Activated CD8-positive, alpha-beta T cell treated with anti-CD3 and anti-CD28 coated beads for 36 hours (primary cell): ENCODE results near the gene TP73. TPM values are rescaled to one million over a fixed set of nuclear protein-coding genes. Genes with fewer than 3 reads are reported as not detected.

ENCODE experiments used
- ATAC-seq: fragments of 200-7000 bp; cut with Tn5 transposase; one replicate; pipeline ENCODE4 v1.10.0; 2021; ENCODE audit warnings: mild to moderate bottlenecking, moderate library complexity
- CTCF ChIA-PET: fragments of 350-600 bp; sonication (Branson Sonifier 250); formaldehyde crosslinking; loops from one replicate; lab custom pipeline; 2021; ENCODE audit warnings: antibody characterized with exemption; lab: Charles Lee
- POLR2A ChIA-PET: fragments of 350-600 bp; sonication (Branson Sonifier 250); formaldehyde crosslinking; loops from one replicate; lab custom pipeline; 2021; ENCODE audit warnings: antibody characterized with exemption; lab: Charles Lee
- DNase-seq: peaks from one replicate; pipeline ENCODE4 v3.0.0-alpha.2; 2020
- H3K27ac Mint-ChIP-seq: one replicate; pipeline ENCODE4 v1.8.0; 2021; ENCODE audit warnings: mild to moderate bottlenecking, mixed read lengths
- H3K27me3 Mint-ChIP-seq: one replicate; pipeline ENCODE4 v1.8.0; 2021; ENCODE audit warnings: mixed read lengths
- H3K36me3 Mint-ChIP-seq: one replicate; pipeline ENCODE4 v1.8.0; 2021; ENCODE audit warnings: low read depth, mixed read lengths
- H3K4me1 Mint-ChIP-seq: one replicate; pipeline ENCODE4 v1.8.0; 2021; ENCODE audit warnings: low read depth, mixed read lengths
- H3K4me3 Mint-ChIP-seq: one replicate; pipeline ENCODE4 v1.8.0; 2021; ENCODE audit warnings: mild to moderate bottlenecking, moderate library complexity, mixed read lengths
- H3K9me3 Mint-ChIP-seq: one replicate; pipeline ENCODE4 v1.8.0; 2021; ENCODE audit warnings: mixed read lengths
- CTCF ChIP-seq: fragments of 200-600 bp; IDR thresholded peaks from one replicate; pipeline ENCODE4 v1.8.0; 2022; ENCODE audit warnings: antibody characterized with exemption, mild to moderate bottlenecking
- intact Hi-C: fragments of 100-400 bp; cut with micrococcal nuclease; formaldehyde crosslinking; loops from one replicate; pipeline ENCODE4 v1.10.0; 2022
- total RNA-seq, 2 experiments: library from RNA; stranded (reverse); gene quantifications; one replicate each; pipeline ENCODE4 v1.2.3, GENCODE V29; 2021

TP73 gene
- total RNA-seq, 2 experiments from 2014 or later, result 0.60 to 0.68 TPM

DNA sequence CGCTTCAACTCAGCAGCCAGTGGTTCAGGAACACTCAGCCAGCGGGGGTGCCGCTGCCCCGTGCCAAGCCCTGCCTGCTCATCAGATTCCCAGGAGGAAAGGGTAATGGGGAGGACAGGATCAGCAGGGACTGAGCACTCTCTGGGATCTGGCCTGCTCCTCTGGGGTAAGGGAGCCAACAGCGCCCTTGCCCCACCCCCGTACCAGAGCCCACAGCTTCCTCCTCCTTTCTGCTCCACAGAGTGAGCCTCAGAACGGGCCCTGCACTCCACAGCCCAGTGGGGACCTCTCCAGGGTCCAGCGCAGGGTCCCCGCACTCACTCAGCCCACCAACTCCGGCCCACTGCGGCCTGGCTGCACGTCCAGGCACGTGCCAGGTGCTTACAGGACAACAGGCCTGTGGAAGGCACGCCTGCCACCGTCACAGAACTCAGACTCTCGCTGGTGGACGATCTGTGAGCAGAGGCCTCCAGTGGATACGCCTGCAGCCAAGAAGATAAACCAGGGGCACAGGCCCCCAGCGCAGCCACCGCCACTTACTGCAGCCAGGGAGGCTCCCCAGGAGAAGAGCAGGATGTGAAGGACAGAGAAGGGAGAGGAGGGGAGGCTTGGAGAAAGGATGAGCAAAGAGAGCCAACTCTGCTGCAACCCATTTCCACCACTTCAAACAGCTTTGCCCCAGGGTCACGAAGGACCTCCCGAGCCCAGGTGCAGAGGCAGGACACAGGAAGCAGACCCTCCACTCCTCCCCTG is 43.1 kb upstream of the TP73 start:
- ChIA-PET CTCF (interaction anchor here (1.1 kb wide), 1 partner anchor 118 kb away, joined by 3 read pairs; no protein-coding TSS in a partner anchor), POLR2A (no interaction called here)
- ATAC-seq (no peak), DNase-seq (no peak)
- Mint-ChIP-seq H3K27ac (no peak overlapping the region), H3K4me1 (peaks cover 4% of the 10 kb centered on the region), H3K27me3 (peaks cover 11% of the 10 kb centered on the region), H3K9me3 (no peaks in the 10 kb centered on the region), H3K4me3 (no peak overlapping the region), H3K36me3 (no peaks in the 10 kb centered on the region)
- TF ChIP-seq CTCF, result no peak
- intact Hi-C loops, result no loop called here

GRCh38 chr1:3609769-3610526 is 42.4 kb upstream of the TP73 start:
- no peak for ATAC-seq
- CTCF ChIA-PET, result interaction anchor here (1.1 kb wide), 1 partner anchor 119 kb away, joined by 3 read pairs; no protein-coding TSS in a partner anchor
- peaks cover 4% of the 10 kb centered on the region for H3K4me1 Mint-ChIP-seq

DNA sequence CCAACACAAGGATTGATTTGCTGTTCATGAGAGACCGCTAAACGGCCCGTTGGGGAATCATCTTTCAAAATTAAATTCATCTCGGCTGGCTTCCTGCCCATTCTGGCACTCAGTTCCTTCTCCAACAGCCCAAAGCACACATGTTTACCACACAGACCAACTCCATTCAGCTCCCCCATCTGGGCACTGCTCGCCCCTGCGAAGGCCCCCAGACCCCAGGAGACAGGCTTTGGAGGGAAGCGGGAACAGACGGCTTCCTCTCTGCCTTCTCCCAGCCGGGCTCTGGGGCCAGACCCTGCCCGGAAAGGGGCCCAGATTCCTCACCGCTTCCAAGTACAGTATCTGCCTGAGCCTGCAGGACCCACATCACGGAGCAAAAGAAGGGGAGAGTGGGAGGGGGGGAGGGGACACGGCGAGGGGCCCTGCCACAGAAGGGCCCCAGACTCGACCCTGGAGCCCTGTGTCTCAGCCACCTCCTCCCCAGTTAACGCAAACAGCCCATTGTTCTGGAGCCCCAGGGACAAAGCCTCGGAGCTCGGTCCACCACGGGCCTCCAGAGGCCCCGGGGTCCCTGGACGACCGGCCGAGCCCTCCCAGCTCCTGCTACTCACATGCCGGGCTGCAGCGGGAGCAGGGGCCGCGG is 41.7 kb upstream of the TP73 start:
- ChIA-PET CTCF (no interaction called here), POLR2A (no interaction called here)
- DNase-seq (no peak), ATAC-seq (peak; percentile 5)
- H3K27me3 Mint-ChIP-seq, result peaks cover 11% of the 10 kb centered on the region
- intact Hi-C loops, result no loop called here
- no peaks in the 10 kb centered on the region for H3K9me3 Mint-ChIP-seq
- no peak overlapping the region for H3K27ac Mint-ChIP-seq
- H3K4me1 Mint-ChIP-seq, result peaks cover 4% of the 10 kb centered on the region
- H3K36me3 Mint-ChIP-seq, result no peaks in the 10 kb centered on the region
- peak overlapping the region; percentile 34 for H3K4me3 Mint-ChIP-seq
- no peak for TF ChIP-seq CTCF

More at GRCh38 chr1:3609769-3610526, 42.4 kb upstream of the TP73 start:
- POLR2A ChIA-PET, result no interaction called here
- no peaks in the 10 kb centered on the region for H3K9me3 Mint-ChIP-seq
- TF ChIP-seq CTCF, result no peak
- no peak overlapping the region for H3K4me3 Mint-ChIP-seq
- H3K36me3 Mint-ChIP-seq, result no peaks in the 10 kb centered on the region
- DNase-seq, result no peak
- intact Hi-C loops, result no loop called here
- peaks cover 11% of the 10 kb centered on the region for H3K27me3 Mint-ChIP-seq
- no peak overlapping the region for H3K27ac Mint-ChIP-seq

GRCh38 chr1:3611170-3612019 is 40.9 kb upstream of the TP73 start, which contains the start of gene MEGF6:
TSS of gene MEGF6 (minus strand) at chr1:3611508. CDS start at chr1:3611268, 240 bp downstream.
- H3K9me3 Mint-ChIP-seq, result no peaks in the 10 kb centered on the region
- peaks cover 4% of the 10 kb centered on the region for H3K4me1 Mint-ChIP-seq
- ATAC-seq (peak; percentile 82), DNase-seq (peak; percentile 61)
- POLR2A ChIA-PET, result no interaction called here
- intact Hi-C loops, result no loop called here
- H3K4me3 Mint-ChIP-seq, result peak within 1 kb of the TSS; percentile 53
- H3K36me3 Mint-ChIP-seq, result no peaks in the 10 kb centered on the region
- CTCF ChIA-PET, result no interaction called here
- no peak within 1 kb of the TSS for H3K27ac Mint-ChIP-seq
- TF ChIP-seq CTCF, result no peak
- H3K27me3 Mint-ChIP-seq, result peaks cover 11% of the 10 kb centered on the region
